ENCODE measurements around the gene EP400.

DNA sequence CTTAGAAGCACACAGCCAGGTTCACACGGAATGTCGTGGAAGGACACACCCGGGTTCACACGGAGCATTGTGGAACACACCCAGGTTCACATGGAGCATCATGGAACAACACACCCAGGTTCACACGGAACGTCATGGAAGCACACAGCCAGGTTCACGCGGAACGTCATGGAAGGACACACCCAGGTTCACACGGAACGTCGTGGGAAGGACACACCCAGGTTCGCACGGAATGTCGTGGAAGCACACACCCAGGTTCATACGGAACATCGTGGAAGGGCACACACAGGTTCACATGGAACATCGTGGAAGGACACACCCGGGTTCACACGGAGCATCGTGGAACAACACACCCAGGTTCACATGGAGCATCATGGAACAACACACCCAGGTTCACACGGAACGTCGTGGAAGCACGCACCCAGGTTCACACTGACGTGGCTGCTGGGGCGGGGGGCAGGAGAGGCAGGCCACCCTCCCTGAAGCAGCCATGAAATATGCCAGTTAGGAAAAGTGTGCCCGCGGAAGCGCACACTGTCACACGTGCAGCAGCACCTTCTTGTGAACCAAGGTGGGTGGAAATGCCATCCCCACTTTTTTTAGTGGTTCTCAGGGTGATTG is 86.4 kb downstream of the EP400 start:
- TF ChIP-seq, protein P1, sequence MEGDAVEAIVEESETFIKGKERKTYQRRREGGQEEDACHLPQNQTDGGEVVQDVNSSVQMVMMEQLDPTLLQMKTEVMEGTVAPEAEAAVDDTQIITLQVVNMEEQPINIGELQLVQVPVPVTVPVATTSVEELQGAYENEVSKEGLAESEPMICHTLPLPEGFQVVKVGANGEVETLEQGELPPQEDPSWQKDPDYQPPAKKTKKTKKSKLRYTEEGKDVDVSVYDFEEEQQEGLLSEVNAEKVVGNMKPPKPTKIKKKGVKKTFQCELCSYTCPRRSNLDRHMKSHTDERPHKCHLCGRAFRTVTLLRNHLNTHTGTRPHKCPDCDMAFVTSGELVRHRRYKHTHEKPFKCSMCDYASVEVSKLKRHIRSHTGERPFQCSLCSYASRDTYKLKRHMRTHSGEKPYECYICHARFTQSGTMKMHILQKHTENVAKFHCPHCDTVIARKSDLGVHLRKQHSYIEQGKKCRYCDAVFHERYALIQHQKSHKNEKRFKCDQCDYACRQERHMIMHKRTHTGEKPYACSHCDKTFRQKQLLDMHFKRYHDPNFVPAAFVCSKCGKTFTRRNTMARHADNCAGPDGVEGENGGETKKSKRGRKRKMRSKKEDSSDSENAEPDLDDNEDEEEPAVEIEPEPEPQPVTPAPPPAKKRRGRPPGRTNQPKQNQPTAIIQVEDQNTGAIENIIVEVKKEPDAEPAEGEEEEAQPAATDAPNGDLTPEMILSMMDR (IDR thresholded peaks at IDR 0.05) = no peak
- no peak for TF ChIP-seq POLR2A (IDR thresholded peaks at IDR 0.05)
- TF ChIP-seq POLR2AphosphoS5 (IDR thresholded peaks at IDR 0.05) = no peak
- TF ChIP-seq EP300 (IDR thresholded peaks at IDR 0.05) = no peak

All from upper lobe of left lung (tissue), 4 donors.